Measurements from ENCODE around the gene DLGAP1. TPM values are rescaled to one million over a fixed set of nuclear protein-coding genes. Genes with fewer than 3 reads are reported as not detected.

Gene DLGAP1
- total and polyA plus RNA-seq, 2 of the 8 experiments (the other 6 are each of a cell fraction or from before 2014, with no cell fraction given): 11.8 to 16.9 TPM

- no peak overlapping the region; the same call in 1 of the 2 replicates for H2BK5ac ChIP-seq (ENCODE audit: low read depth, low read length)
- H3K79me2 ChIP-seq (ENCODE audit: control insufficient read depth in 1 of 2, insufficient read depth in 2 of 2, low read length in 2 of 2): no peaks in the 10 kb centered on the region
- peak overlapping the region; percentile 10 for H2BK120ac ChIP-seq (replicated peaks; ENCODE audit: low read depth, low read length)
- H4K5ac ChIP-seq (ENCODE audit: insufficient read length, low read depth, low read length): no peak overlapping the region
- no peak for DNase-seq (ENCODE audit: low read depth in 1 of 2, low spot score in 2 of 2)
- no peak overlapping the region for H2AFZ ChIP-seq (ENCODE audit: low read length)
- H3K4me3 ChIP-seq (ENCODE audit: extremely low read depth in 1 of 4, insufficient read depth in 2 of 4, low read depth in 3 of 4, low read length in 4 of 4): peak overlapping the region in 1 of 4 experiments; percentile 45; a peak in 1 of 8 replicates
- H3K4me1 ChIP-seq (replicated peaks in 1 of 4; ENCODE audit: control insufficient read depth in 3 of 4, insufficient read depth in 4 of 4, low read length in 3 of 4): peaks cover 3 to 13% (median 9%) of the 10 kb centered on the region in 4 experiments; a peak in 6 of 7 replicates
- no peak overlapping the region for H3K9ac ChIP-seq (replicated peaks in 1 of 4; ENCODE audit: extremely low read depth in 1 of 4, low read depth in 3 of 4, low read length in 3 of 4)
- WGBS, 2 experiments (ENCODE audit: extremely low coverage in 1 of 2, insufficient coverage in 1 of 2, insufficient read length in 1 of 2, insufficient replicate concordance in 2 of 2, low coverage in 1 of 2, low lambda C conversion rate in 2 of 2, missing lambda C conversion rate in 1 of 2): 62% methylated on average over 6 of the region's 6 CpGs; no CpG with 5 or more reads in 1 of the 2 experiments
- H4K20me1 ChIP-seq (replicated peaks in 1 of 2; ENCODE audit: control insufficient read depth in 1 of 2, insufficient read depth in 2 of 2, low read length in 2 of 2): no peaks in the 10 kb centered on the region
- H3K27me3 ChIP-seq (replicated peaks in 1 of 4; ENCODE audit: control insufficient read depth in 3 of 4, extremely low read depth in 1 of 4, insufficient read depth in 3 of 4, low read length in 3 of 4): peaks cover 0 to 1% (median 0%) of the 10 kb centered on the region in 4 experiments; a peak in 1 of 7 replicates
- no peak overlapping the region for H3K4me2 ChIP-seq (ENCODE audit: insufficient read depth in 1 of 2, low read depth in 2 of 2, low read length in 2 of 2)
- H2BK15ac ChIP-seq (ENCODE audit: low read length): no peak overlapping the region
- no peak overlapping the region for H2AK5ac ChIP-seq (ENCODE audit: low read depth, low read length)
- H4K91ac ChIP-seq (replicated peaks; ENCODE audit: insufficient read length, low read length): peak overlapping the region; percentile 29
- CTCF ChIA-PET (ENCODE audit: partially characterized antibody): interaction anchor here (0.6 to 5.7 kb wide), 45 partner anchors 13 to 386 kb away, joined by 3 to 66 read pairs (median 4); no protein-coding TSS in a partner anchor
- no peak for FAIRE-seq
- H3K18ac ChIP-seq (ENCODE audit: extremely low read depth, low read length): peak overlapping the region; percentile 39; the same call in 1 of the 2 replicates
- peak overlapping the region; percentile 41 for H2BK12ac ChIP-seq (ENCODE audit: low read depth, low read length)
- peak overlapping the region; percentile 18; the same call in 1 of the 2 replicates for H2BK20ac ChIP-seq (ENCODE audit: low read length)
- no peak overlapping the region for H3K23ac ChIP-seq (ENCODE audit: insufficient read length)
- no peaks in the 10 kb centered on the region for H3K23me2 ChIP-seq (ENCODE audit: low read depth, low read length)
- H3K4ac ChIP-seq (replicated peaks; ENCODE audit: insufficient read length, low read depth, low read length): no peak overlapping the region
- H3K14ac ChIP-seq (ENCODE audit: insufficient read length): no peak overlapping the region
- no peaks in the 10 kb centered on the region for H3K79me1 ChIP-seq (ENCODE audit: low read depth, low read length)
- 0 out of 4 replicates have a peak, but pooled peaks of 1 of the 3 experiments have one; percentile 17 for TF ChIP-seq CTCF (IDR thresholded peaks at IDR 0.05; ENCODE audit: control extremely low read depth in 1 of 3, insufficient read depth in 1 of 3, low read depth in 1 of 3, low read length in 3 of 3)
- TF ChIP-seq RAD21 (IDR thresholded peaks at IDR 0.05 in 1 of 2, conservative IDR thresholded peaks at IDR 0.05 in 1 of 2; ENCODE audit: low read depth in 2 of 2, low read length in 2 of 2): peak in 1 of 2 experiments; percentile 39; a peak in 2 of 4 replicates
- TF ChIP-seq RBBP5 (IDR thresholded peaks at IDR 0.05; ENCODE audit: borderline replicate concordance, low read depth, low read length): no peak
- no peak overlapping the region for H4K8ac ChIP-seq (ENCODE audit: extremely low read depth, insufficient read depth, low read length)
- H3K9me3 ChIP-seq (ENCODE audit: insufficient read depth in 2 of 2, low read depth in 1 of 2, low read length in 1 of 2): peaks cover 4 to 8% of the 10 kb centered on the region in 2 experiments; a peak in 2 of 4 replicates
- POLR2A ChIA-PET (ENCODE audit: partially characterized antibody): interaction anchor here (0.8 to 3.5 kb wide), 14 partner anchors 9 to 367 kb away, joined by 3 to 37 read pairs (median 5); no protein-coding TSS in a partner anchor
- no peak overlapping the region for H3K27ac ChIP-seq (ENCODE audit: low read depth, low read length)
- no peak overlapping the region for H3K56ac ChIP-seq (replicated peaks; ENCODE audit: insufficient read length, low read depth, low read length)
- H3K36me3 ChIP-seq (ENCODE audit: control insufficient read depth in 2 of 4, insufficient read depth in 4 of 4, low read length in 3 of 4): peaks cover 0 to 7% (median 0%) of the 10 kb centered on the region in 4 experiments; a peak in 2 of 8 replicates
Measured at GRCh38 chr18:3664563-3665178, 790.4 kb downstream of the DLGAP1 start.
